GM18502 (cell line): ENCODE results near the gene WBP4.
"Not testable (repeated sequence)": the region's sequence is repeated elsewhere in the genome, so short reads cannot be mapped to it uniquely, and the experiment has no call there.

Experiments
- ATAC-seq: cut with Tn5 transposase; IDR thresholded peaks from one replicate; pipeline ENCODE4 v1.9.1; 2021; ENCODE audit warnings: mild to moderate bottlenecking; ENCODE audit not compliant: unreplicated experiment, poor library complexity

The WBP4 gene

GRCh38 chr13:41075485-41075884 is 14.2 kb downstream of the WBP4 start:
- no peak for ATAC-seq

GRCh38 chr13:41077475-41077874 is 16.2 kb downstream of the WBP4 start:
- no peak for ATAC-seq

GRCh38 chr13:41079725-41080124 is 18.4 kb downstream of the WBP4 start:
- no peak for ATAC-seq

- no peak for ATAC-seq
These were observed 24.8 kb downstream of the WBP4 start for GRCh38 chr13:41085961-41086585.

- ATAC-seq = not testable (repeated sequence)
These were observed 34.4 kb downstream of the WBP4 start for GRCh38 chr13:41095681-41096080.

- no peak for ATAC-seq
These were observed 37.5 kb downstream of the WBP4 start for GRCh38 chr13:41098761-41099160.

- no peak for ATAC-seq
These were observed 38.7 kb downstream of the WBP4 start for GRCh38 chr13:41099986-41100385.

- ATAC-seq = no peak
These were observed 45.8 kb downstream of the WBP4 start for GRCh38 chr13:41107104-41107571.

- ATAC-seq = no peak
These were observed 46.3 kb downstream of the WBP4 start for GRCh38 chr13:41107584-41108014.

- no peak for ATAC-seq
These were observed 50.1 kb downstream of the WBP4 start for GRCh38 chr13:41111454-41111853.

- no peak for ATAC-seq
These were observed 56.6 kb downstream of the WBP4 start for GRCh38 chr13:41117869-41118268.

GRCh38 chr13:41122838-41123237 is 61.5 kb downstream of the WBP4 start:
- no peak for ATAC-seq

GRCh38 chr13:41127701-41128100 is 66.4 kb downstream of the WBP4 start:
- no peak for ATAC-seq

- ATAC-seq = no peak
These were observed 69.0 kb downstream of the WBP4 start for GRCh38 chr13:41130356-41130755.

GRCh38 chr13:41131189-41131588 is 69.9 kb downstream of the WBP4 start:
- ATAC-seq = not testable (repeated sequence)

GRCh38 chr13:41131660-41132511 is 70.6 kb downstream of the WBP4 start:
- peak; percentile 19 for ATAC-seq

GRCh38 chr13:41132512-41133152 is 71.3 kb downstream of the WBP4 start, which contains the start of gene KBTBD6:
TSS of gene KBTBD6 (minus strand) at chr13:41132802. CDS start at chr13:41132511, 291 bp downstream.
- peak; percentile 97 for ATAC-seq
